Stimulated activated naive CD8-positive, alpha-beta T cell treated with anti-CD3 and anti-CD28 coated beads, Interleukin-15, Interleukin-2, amounts not matched to agents 100 U/mL and 50 U/mL, for 24 hours (primary cell): ENCODE measurements around the gene DLX3.
"Not testable (repeated sequence)": the region's sequence is repeated elsewhere in the genome, so short reads cannot be mapped to it uniquely, and the experiment has no call there.

ENCODE experiments used
- ATAC-seq: fragments of 150-1000 bp; cut with Tn5 transposase; one replicate; pipeline ENCODE4 v1.10.0; 2021
- DNase-seq: peaks from one replicate; pipeline ENCODE4 v3.0.0; 2021

The DLX3 gene

DNA sequence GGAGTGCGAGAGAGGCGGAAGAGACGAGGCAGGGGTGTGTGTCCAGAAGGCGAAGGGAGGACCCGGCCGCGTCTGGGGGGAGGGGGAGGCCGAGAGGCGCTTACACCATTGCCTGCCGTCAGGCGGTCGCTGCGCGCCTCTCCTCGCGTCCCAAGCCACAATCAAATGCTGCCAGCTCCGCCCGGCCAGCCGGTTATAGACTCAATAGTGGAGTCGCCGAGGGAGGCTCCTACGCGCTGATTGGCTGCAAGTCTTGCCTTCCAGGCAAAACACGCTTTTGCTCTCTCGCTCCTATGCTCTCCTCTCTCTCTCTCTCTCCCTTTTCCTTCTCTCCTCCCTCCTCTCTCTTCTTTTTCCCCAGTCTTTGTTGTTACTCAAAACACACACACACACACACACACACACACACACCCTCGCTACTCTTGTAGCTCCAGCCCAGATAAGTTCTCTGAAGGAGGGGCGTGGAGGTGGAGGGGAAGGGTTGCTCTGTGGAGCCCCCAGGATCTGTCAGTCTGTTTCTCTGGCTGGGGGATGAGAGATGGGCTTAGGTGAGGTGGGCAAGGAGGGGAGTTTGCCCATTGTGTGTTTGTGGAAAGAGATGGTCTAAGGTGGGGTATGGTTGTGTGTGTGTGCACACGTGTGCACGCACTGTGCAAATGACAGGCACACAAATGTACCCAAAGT lies at the start of gene DLX3:
Gene DLX3, minus strand, starts transcription at position 170 of the 684 bp plus-strand sequence. CDS start 226 bp downstream, outside the sequence.
- ATAC-seq (no peak), DNase-seq (peak; percentile 44)

DNA sequence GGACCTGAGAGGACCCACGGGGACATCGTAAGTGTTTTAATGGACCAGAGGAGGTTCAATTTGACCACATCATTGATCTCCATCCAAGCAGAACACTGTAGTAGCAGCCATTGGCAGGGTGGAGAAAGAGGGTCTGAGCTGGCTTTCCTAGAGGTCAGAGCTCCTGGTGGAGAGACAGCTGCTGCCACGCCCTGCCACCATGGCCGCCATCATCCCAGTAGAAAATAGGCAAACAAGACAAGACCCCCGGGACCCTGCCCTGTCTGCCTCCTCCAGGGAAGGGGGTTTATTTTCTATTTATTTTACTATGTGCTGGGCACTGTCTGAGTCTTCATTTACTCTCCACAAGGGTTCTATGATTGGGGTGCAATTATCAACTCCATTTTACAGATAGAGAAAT lies 49.5 kb upstream of the DLX3 start:
- ATAC-seq (no peak), DNase-seq (no peak)

DNA sequence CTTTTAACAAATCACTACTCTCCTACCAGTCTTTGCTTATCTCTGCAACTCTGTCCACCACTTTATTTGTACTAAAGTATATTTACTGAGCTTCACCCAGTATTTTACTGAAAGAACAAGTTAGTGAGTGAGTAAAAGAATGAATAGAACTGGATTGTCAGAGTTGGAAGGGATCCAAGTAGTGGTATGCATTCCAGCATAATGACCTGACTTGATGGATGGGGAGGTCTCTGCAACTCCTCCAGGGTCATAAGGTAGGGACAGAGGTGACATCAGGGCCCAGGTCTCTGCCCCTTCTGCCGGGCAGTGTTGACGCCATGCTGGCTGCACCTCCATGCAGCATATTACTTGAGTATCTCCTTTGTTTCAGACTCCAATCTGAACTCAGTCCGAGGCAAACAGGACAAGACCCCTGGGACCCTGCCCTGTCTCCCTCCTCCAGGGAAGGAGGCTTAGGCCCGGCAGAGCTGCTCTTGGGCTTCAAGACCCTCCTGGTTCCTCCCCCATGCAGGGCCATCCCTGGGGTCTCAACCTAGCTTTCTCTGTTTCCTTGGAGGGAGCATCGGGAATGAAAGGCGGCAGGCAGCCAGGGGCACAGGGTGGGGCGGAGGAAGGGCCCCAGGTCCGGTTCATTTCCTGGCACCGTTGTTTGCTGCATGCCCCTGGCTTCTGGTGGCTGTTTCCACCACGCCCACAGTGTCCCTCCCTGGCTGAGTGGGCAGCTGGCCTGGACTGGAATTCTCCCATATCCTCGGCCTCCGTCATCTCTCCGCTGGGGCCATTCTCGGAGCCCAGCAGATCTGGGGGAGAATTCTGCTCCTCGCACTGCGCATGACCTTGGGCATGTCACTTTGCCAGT lies 48.5 kb upstream of the DLX3 start:
- ATAC-seq: no peak
- DNase-seq: no peak

DNA sequence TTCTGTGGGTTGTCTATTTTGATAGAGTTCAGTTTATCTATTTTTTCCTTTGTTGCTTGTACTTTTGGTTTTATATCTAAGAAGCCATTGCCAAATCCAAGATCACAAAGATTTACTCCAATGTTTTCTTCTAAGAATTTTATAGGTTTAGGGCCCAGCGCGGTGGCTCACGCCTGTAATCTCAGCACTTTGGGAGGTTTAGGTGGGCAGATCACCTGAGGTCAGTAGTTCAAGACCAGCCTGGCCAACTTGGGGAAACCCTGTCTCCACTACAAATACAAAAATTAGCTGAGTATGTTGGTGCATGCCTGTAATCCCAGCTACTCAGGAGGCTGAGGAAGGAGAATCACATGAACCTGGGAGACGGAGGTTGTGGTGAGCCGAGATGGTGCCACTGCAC lies 47.2 kb upstream of the DLX3 start:
- DNase-seq (no peak), ATAC-seq (no peak)

DNA sequence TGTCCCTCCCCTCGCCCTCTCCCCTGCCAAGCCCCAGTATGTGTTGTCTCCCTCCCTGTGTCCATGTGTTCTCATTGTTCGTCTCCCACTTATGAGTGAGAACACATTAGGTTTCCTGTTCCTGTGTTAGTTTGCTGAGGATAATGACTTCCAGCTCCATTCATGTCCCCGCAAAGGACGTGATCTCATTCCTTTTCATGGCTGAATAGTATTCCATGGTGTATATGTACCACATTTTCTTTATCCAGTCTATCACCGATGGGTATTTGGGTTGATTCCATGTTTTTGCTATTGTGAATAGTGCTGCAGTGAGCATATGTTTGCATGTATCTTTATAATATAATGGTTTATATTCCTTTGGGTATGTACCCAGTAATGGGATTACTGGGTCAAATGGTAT lies 45.5 kb upstream of the DLX3 start:
- DNase-seq, ATAC-seq: not testable (repeated sequence)

DNA sequence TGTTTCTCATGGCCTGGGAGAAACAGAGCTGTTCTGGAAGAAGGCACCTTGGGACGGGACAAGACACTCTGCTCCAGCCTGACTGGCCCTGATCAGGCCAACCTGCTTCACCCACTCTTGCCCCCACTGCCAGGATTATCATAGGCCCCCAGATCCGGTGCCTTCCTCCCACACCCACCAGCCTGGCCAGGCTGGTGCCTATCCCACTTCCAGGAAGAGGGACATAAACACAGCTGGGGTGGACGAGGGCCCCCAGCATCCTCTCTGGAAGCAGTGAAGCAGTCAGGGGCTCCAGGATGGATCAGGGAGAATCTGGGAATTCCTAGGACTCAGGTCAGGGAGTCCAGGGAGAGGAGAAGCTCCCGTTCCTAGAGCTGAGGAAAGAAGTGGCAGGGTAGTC lies 44.0 kb upstream of the DLX3 start:
- DNase-seq: no peak
- ATAC-seq: no peak

DNA sequence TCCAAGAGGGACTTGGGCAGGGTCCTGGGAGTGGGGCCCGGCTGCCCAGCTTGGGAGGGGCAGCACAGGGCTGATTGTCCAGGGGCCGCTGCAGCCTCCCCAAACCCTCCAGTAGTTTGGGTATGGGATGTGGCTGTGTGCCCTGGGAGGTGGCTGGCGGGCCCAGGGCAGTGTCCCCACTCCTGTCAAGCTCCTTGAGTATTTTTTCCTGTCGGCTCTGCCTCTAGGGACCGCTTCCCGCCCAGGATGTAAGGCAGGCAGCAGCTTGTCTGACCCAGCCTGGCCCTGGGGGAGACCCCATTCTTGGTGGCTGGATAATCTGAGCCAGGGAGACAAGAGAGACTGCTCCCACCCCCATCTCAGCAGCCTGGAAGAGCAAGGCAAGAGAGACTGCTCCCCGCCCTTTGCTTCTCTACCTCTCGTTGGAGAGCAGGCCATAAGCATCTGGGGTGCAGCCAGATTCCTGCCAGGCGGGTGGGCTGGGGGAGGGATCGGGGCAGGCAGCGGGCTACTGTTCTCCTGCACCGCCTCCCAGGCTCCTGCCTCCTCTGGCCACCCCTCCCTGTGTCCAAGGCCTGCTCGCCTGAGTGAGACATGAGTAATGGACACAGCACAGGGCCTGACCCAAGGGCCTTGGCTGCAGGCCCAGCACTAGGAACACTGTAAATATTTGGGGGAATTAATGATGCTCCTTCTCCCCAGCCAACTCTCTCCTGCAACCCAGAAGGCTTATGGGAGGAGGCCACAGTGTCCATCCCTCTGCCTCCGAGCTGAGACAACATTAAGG lies 42.5 kb upstream of the DLX3 start:
- DNase-seq (no peak), ATAC-seq (no peak)

DNA sequence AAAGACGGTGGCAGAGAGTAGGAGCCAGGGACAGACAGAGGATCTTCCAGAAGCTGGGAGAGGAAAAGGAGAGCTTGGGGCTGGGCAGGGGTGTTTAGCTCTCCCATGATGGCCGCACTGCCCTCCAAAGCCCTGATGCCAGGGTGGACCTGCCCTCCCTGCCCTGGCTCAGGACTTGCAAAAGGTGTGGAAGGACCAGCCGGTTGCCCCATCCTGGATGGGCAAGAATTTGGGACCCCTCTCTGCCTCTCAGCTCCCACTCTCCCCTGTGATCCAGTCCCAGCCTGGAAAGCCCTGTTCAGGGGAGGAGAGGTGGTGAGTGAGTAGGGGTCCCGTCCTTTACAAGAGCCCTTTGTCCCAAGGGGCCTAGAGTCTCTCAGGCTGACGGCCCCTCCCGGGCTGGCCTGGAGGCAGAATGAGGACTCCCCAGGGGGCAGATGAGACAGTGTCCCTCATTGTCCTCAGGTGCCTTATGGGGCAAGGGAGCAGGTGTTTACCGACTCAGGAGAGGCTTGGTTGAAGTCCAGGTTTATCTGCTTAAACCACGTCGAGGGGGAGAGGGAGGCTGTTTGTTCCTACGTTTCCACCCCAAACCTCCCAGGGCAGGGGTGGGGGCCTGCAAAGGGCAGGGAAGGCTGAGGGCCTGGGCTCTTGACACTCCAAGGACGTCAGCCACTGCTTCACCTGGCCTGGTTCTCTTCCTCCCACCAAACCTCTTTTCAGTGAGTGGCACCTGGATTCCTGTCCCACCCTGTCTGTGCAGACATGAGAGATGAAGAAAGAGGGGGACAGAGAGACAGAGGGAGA lies 41.6 kb upstream of the DLX3 start:
- no peak for ATAC-seq
- no peak for DNase-seq

DNA sequence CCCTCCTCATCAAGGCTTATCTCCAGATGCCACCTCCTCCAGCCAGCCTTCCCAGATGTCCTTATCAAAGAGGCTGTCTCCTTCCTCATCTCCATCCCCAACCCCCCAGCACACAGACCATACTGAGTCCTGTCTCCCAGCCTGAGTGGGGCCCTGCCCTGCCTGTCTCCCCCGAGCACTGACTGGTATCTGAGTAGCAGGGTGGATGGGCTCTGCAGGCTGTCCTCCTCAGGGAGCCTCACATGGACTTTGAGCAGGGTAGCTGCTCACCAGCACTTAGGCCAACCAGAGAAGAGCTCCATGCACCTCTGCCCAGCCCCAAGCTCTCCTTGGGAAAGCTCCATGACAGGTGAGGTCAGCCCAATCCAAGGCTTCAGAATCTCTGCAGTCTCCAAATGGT lies 40.9 kb upstream of the DLX3 start:
- ATAC-seq (no peak), DNase-seq (no peak)

DNA sequence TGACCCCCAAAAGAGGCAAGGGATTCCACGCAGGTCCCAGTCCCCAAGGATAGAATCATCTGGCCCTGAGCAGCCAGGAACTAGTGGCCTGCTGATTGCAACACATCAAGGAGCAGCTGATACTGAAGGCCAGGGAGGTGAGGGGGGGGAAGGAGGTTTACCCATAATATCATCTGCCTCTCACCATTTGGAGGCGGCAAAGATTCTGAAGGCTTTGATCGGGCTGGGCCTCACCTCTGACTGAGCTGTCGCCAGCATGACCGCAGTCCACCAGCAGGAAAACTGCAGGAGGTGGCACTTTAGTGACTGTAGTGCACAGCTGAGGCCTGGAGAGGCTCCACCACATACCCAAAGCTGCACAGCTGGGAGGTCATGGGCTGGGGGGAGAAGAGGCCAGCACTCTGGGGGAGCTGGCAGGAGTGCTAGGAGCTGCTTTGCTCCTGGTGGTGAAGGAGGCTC lies 40.4 kb upstream of the DLX3 start:
- ATAC-seq: no peak

DNA sequence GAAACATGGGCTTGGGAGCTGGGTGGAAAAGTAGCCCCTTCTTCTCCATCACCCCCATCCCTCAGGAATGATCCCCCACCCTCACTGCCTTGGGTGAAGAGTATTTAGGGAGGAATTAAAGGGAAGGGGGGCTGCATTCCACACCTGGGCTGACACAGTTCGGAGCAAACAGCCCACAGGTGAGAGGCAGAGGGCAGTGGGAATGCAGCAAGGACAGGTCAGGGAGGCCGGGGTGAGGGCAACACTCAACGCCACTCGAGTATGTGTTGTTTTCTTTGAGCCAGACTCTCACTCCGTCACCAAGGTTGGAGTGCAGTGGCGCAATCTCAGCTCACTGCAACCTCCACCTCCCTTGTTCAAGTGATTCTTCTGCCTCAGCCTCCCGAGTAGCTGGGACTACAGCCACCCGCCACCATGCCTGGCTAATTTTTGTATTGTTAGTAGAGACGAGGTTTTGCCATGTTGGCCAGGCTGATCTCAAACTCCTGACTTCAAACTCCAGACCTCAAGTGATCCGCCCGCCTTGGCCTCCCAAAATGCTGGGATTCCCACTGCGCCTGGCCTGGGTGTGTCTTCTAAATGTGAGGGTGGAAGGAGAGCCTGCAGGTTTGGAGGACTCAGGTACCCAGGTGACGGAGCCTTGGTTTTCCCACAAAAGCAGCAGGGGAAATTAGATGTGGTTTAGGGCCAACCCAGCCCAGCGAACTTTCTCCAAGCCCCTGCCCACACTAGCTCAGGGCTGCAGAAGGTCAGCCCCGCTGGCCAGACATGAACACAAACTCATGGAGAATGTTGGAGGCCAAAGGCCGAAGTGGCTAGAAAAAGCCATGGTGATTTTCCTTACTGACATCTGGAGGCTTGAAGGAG lies 39.7 kb upstream of the DLX3 start:
- no peak for DNase-seq
- ATAC-seq: no peak

More for the DNA sequence above, 40.4 kb upstream of the DLX3 start:
- DNase-seq: no peak

DNA sequence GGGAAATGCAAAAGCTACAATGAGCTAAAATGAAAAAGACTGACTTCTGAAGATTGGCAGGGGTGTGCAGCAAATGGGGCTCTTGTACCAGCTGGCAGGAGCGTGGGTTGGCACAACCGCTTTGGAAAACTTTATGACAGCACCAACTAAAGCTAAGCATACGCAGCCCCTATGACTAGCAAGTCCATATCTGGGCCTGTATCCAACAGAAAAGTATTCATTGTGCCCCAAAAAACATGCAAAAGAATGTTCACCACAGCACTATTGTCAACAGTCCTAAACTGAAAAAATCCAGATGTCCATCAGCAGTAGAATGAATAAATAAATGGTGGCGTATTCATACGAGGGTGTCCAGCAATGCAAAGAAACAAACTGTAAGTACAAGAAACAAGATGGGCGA lies 38.3 kb upstream of the DLX3 start:
- DNase-seq (no peak), ATAC-seq (no peak)

DNA sequence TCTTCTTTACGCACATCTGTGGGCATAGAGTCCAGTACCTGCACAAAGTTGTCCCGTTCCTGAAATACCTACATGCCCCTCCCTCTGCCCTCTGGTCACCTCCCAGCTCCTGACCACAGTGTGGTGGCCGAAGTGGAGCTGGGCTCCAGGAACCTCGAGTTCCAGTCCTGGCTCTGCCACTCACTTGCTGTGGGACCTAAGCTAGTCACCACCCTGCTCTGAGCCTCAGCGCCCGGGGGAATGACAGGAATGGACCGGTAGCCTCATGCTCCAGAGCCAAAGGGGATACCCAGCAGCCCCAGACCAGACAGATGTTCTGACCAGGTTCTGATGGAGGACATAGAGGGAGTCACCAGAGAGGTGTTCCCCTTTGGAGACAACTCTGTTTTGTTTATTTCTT lies 34.2 kb upstream of the DLX3 start:
- ATAC-seq (no peak), DNase-seq (no peak)

DNA sequence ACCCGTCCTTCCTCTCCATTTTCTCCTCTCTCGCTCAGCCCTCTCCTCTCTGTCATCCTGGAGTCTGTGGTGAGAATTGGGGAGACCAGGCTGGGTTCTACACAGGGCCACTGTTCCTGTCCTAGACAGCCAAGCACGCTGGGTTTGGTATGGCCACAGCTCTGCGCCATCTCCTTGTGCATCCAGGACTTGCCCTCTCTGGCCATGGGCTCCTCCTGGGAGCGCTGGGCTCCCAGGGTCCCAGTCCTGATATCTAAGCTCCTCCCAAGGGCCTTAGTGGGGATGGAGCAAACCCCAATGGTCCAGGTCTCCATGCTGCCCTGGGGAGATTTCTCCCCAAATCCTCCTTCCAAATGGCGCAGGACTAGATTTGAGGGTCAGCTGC lies 33.7 kb upstream of the DLX3 start:
- no peak for ATAC-seq

DNA sequence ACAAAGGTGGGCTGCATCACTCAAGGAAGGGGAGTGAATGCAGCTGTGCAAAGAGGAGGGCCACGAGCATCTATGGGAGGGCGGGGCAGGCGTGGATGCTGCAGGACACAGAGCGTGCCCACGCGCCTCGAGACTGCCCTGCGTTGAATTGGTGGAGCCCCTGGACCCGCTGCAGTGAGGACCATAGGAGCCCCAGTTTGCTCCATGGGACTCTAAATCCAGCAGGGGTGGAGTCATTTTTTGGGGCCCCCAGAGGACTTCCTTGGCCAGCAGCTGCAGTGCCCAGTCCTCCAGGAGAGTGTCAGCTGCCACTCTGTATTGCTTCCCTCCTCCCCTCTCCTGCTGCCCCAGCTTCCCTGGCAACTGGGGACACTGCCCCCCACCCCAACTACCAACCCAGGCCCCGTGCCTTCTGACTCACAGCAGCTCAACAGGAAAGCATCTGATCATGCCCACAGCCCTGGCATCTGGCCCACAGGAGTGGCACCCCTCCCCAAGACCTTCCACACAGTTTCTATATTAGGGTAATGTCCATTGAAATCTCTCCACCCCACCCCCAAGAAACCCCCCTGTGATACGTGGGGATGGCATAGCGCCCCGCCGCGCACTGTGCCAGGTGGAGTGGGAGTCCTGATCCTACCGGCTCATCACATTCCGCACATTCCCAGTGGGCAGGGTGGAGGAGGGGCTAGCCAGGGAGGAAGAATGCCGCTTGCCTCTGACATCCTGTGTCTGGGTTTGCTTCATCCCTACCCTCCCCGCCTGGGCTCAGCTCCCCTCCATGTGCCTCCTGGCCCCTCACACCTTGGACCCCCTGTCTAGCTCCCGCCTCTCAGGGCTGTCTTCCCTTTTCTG lies 33.1 kb upstream of the DLX3 start:
- ATAC-seq: no peak
- no peak for DNase-seq

More for the DNA sequence above, 33.7 kb upstream of the DLX3 start:
- DNase-seq: no peak

DNA sequence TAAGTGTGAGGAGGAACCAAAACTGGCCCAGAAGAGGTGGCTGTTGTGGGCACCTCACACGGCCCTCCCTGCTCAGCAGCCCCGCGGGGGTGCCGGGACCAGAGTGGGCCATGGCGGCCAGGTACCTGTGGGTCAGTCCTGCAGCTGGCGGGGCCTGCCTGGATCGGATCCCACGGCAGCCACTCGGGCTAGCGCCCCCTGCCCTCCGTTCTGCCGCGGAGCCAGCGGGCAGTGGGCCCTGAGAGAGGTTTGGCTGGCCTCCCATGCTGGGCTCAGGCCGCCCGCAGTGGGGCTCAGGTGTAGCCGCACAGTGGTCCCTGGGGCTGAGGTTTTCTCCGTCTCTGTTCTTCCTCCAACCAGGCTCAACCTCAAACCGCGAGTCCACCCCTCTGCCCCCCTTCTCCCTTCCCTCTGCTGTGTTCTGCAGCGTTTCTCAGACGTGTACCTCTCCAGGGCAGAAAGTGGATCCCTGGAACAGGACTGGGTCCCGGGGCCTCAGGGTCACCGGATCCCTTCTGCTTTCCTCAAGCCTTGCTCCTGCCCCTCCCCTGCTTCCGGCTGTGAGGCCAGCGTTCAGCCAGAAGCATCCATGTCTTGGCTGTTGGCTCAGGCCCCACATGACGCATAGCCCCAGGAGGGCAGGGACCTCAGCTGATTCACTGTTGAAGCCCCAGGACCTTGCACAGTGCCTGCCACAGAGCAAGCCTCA lies 32.3 kb upstream of the DLX3 start:
- DNase-seq (peak; percentile 20), ATAC-seq (peak; percentile 40)

DNA sequence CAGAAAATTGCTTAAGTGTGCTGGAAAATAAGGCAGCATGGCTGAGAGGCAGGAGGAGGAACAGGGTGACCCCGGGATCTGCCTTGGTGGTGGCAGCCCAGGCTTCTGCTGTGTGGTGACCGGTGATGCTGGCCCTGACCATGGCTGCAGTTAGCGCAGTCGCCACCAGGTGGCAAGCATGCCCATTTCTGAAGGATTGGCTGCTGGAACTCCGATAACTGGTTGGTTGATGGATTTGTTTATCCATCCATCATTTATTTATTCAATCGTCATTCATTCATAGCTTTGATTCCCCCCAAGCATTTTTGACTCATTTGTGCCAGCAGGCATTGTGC lies 31.8 kb upstream of the DLX3 start:
- ATAC-seq (peak; percentile 70), DNase-seq (peak; percentile 86)

DNA sequence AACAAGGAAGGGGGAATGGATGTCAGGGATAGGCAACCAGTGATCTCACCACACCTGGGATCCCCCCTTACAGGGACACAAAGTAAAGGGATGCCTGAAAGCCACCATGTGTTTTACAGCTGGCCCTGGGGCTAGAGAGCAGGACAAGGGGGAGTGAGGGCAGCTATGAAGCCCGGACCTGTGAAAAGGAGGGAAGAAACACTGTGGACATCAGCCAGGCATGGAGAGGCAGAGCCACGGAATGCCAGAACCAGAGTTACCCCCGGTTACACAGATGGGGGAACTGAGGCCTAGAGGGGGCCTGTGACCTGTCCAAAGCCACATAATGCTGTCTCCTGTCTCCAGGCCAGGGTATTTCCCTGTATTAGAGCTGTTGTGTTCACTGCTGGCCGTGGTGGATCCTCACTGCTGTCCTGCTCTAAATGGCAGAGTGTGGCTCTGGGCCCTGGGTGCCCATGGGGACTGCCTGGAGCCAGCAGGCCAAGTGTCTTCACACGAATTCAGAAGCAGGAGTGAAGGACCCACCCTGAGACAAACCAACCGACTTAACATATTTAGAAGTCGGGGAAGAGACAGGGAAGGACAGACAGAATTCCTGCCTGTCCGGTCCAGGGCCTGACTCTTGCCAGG lies 31.1 kb upstream of the DLX3 start:
- DNase-seq (no peak), ATAC-seq (no peak)

DNA sequence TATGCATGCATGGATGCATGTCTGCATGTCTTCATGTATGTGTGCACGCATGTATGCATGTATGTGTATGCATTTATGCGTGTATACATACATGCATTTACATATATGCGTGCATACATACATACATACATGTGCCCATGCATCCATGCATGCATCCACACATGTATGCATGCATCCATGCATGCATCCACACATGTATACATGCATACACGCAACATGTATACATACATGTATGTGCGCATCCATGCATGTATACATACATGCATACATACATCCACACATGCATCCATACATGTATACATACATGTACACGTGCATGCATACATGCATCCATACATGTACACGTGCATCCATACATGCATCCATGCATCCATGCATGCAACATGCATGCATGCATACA lies 29.8 kb upstream of the DLX3 start:
- no peak for DNase-seq
- ATAC-seq: no peak
